NCI-H748 (cell line): ENCODE results near the gene STIM1.

Experiments
- DNase-seq: peaks from one replicate; lab custom pipeline; 2025; ENCODE audit not compliant: unreplicated experiment; lab: John Stamatoyannopoulos, UW

Gene STIM1

DNA sequence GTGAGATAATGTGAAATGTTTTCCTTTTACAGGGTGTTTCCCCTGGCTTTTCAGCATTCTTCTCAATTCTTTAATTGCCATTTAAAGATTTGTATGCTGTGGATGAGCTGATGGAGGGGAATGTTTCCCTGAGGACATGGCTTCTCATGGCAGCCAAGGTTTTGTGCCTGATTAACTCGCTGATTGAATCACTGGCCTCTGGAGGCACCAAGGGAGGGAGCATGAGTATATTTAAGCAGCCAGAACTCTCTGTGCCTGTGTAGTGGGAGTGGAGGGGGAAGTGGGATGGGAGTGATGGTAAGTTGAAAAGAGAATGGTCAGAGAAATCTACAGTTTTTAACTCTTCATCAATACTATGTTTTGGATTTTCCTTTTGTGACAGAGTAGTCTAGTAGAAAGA is 88.7 kb downstream of the STIM1 start:
- DNase-seq: no peak

DNA sequence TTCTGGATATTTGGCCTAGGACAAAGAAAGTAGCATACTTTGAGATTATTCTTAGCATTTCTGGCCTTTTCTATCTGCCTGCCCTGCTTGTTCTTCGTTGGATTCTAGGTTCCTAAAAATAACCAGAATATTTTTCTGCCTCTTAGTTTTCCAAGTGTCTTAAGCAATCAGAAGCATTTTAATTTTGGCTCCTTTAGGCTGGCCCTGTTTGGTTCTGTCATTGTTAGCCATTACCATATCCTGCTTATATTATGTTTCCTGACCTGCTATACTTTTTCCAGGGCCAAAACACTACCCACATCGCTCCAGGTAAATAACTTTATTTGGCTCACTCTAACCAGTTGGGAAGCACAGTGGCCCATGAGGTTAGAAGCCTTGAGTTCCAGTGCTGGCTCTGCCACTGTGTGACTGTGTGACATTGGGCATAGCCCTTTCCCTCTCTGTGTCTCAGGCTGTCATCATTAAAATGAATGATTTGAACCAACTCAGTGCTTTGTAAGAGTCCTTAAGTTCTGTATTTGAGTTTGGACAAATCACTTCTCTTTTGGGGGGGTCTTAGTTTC is 91.1 kb downstream of the STIM1 start:
- DNase-seq: no peak

DNA sequence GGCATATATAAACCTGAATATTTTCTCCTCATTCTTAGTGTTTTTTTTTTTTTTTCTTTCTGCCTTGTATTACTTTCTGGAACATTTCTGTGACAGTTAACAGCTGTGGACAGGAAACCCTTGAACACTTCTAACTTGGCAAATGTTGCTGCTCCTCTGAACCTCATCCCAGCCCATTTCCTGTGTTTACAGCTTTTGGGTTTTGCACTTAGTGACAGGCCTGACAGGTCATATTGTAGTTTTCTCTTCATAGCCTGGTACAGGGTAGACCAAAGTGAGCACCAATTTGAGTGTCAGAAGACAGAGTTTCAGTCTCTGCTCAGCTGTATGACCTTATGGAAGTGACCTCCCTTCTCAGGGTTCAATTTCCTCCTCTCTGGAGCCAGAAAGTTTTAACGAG is 91.6 kb downstream of the STIM1 start:
- DNase-seq: no peak

DNA sequence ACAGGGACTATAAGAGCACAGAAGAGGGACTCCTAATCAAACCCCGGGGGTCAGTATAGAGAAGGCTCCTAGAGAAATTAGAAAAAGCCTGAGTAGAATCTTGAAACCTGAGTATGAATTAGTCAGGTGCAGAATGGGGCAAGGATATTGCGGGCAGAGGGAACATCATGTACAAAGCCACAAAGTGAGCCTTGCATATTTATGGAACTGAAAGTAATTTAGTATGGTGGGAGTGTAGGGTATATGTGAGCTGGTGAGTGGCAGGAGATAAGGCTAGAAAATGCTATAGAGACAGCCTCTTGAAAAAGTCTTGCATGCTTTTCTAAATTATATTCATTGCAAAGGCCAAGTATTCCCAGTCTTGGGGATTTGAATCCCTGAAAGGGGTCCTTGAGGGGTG is 93.7 kb downstream of the STIM1 start:
- DNase-seq: no peak

DNA sequence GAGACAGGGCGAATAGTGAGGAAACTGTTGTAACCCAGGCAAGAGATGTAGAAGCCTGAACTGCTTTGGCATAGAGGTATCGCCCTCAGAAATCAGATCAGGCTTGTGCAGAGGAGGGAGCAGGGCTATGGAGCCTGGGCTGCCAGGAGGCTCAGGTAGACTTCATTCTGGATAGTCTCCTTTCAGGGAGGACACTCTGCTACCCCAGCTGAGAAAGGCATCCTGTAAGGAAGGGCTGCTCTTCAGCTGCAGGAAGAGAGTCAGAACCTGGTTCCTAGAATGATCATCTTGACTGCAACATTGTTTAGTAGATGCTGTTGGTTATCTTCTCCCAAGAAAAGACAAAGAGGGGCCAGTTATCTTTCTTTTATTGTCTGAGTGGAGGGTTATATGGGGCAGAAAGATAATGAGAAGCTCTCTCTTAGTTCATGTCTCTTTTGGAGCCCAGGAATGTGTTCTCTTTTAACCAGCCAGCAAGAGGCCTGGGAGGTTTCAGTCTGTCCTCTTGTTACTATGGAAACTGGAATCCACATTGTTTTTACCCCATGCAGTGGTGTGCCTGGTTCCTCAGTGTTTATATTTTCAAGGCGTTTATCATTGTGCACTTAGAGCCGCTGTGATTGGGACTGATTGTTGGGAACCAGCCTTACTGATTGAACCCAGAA is 95.7 kb downstream of the STIM1 start:
- DNase-seq: peak; percentile 54

DNA sequence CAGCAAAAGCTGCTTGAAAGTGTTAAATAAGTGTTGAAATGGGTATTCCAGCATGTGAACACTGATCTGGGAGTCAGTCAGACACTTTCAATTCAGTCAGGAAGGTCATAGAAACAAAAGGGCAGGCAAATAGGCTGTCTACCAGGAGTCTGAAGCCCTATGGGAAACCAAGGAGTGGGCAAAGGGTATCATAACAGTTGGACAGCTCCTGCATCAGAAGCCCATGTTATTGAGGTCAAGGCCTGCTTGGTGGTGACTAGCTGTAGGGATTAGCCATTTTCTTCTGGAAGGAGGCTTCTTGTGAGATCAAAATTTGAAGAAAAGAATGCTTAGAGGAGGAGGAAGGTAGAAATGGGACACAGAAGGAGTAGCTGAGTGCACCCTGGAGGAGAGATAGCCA is 97.3 kb downstream of the STIM1 start:
- DNase-seq: no peak

DNA sequence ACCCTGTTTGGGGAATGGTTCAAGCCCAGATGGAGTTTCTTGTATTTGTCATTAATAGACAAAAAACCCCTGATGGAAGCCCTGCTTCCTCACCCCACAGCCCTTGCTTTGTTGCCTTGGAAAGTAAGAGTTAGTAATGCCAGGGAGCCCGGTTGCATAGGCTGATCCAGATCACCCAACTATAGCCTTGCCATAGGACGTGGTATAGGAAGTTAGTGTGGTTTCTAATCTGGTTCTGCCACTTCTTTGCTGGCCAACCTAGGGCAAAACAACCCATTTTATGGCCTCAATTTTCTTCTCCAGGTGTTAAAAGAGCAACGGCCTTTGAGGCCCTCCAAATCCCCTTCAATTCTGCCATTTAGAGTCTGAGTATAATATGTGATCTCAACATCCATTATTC is 97.9 kb downstream of the STIM1 start:
- no peak for DNase-seq

DNA sequence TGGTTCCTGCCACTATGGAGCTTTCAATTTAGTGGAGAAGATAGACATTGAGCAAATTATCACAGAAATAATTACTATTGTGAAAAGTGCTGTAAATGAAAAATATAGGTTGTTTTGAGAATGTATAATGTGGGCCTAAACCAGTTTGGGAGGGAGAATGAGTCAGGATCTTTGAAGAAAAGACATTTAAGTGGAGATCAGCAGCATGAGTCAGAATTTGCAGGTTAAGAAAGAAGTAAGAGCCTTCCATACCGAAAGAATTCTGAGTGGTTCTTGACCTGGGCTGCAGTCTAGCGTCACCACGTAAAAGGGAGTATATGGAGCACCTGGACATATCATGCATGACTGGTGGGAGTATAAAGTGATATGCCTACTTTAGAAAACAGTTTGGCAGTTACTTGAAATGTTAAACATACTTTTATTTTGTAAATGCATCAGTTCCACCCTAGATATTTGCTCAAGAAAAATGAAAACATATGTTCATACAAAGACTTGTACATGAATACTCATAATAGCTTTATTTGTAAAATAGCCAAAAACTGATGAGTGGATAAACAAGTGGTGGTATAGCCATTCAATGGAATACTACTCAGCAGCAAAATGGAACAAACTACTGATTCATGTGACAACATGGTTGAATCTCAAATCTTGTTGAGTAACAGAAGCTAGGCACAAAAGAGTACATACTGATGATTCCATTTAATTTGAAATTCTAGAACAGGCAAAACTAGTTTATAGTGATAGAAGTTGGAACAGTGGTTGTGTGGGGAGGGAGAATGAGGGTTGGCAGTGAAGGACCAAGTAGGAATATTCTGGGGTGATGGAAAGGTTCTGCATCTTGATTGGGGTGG is 99.2 kb downstream of the STIM1 start:
- no peak for DNase-seq

DNA sequence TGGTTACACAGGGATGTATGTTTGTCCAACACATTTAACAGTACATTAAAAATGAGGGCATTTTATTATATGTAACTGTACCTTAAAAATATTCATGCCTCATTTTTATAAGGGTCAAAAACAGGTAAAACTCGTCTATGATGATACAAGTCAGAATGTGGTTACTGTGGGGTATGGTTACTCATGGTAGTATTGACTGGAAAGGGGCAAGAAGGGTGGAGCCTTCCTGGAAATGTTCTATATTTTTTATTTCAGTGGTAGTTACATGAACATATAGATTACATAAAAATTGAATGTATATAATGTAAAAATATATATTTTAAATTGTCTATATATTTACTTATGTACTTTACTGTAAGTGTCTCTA is 99.8 kb downstream of the STIM1 start:
- no peak for DNase-seq

DNA sequence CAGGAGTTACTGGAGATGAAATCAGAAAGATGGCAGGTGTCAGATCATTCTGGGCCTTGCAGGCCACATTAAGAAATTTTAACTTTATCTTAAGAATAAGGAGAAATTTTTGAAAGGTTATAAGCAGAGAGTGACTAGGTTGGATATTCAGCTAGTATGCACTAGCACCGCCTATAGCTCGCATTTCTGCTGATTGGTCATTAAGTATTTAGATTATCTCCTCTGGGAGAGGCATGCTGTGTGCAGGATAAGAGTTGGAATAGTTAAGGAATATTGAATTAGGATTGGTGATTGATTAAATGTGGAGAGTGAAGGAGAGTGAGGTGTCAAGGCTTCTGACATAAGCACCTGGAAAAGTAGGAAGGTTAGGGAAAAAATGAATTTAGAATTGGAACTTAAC is 100.6 kb downstream of the STIM1 start:
- DNase-seq: no peak

DNA sequence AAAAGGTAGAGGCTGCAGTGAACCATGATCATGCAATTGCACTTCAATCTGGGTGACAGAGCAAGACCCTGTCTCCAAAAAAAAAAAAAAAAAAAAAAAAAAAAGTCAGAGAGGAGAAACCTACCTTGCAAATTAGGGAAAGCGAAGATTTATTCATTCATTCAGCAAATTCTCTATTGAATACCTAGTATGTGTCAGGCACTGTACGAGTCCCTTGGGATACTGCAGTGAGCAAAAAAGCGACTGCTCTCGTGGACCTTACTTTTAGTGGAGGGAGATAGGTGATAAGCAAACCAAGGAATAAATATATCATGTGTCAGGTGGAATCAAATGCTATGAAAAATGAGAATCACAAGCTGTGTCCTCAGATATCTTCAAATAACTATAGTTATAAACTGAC is 101.3 kb downstream of the STIM1 start:
- DNase-seq: no peak

DNA sequence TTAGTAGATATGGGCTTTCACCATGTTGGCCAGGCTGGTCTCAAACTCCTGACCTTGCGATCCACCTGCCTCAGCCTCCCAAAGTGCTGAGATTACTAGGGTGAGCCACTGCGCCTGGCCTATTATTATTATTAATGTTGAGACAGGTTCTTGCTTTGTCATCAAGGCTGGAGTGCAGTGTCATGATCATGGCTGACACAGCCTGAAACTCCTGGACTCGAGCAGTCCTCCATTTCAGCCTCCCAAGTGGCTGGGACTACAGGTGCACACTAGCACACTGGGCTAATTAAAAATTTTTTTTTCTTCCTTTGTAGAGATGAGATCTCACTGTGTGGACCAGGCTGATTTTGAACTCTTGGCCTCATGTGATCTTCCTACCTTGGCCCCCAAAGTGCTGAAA is 102.0 kb downstream of the STIM1 start:
- DNase-seq: no peak

DNA sequence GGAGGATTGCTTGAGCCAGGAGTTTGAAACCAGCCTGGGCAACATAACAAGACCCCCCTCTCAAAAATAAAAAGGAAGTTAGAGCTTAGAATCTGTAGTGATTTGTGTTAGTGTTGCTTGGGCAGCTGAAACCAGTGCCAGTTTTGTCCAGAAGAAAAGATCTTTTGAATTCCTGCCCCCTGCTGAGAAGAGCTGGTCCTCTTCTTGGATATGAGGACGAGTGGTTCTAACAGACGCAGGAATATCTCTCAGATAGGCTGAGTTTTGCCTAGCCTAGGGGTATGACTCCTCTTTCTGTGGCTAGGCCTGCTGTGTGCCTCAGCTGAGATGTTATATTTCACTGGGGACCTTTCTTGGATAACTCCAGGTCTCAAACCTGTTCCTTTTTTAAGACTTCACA is 102.8 kb downstream of the STIM1 start:
- no peak for DNase-seq

DNA sequence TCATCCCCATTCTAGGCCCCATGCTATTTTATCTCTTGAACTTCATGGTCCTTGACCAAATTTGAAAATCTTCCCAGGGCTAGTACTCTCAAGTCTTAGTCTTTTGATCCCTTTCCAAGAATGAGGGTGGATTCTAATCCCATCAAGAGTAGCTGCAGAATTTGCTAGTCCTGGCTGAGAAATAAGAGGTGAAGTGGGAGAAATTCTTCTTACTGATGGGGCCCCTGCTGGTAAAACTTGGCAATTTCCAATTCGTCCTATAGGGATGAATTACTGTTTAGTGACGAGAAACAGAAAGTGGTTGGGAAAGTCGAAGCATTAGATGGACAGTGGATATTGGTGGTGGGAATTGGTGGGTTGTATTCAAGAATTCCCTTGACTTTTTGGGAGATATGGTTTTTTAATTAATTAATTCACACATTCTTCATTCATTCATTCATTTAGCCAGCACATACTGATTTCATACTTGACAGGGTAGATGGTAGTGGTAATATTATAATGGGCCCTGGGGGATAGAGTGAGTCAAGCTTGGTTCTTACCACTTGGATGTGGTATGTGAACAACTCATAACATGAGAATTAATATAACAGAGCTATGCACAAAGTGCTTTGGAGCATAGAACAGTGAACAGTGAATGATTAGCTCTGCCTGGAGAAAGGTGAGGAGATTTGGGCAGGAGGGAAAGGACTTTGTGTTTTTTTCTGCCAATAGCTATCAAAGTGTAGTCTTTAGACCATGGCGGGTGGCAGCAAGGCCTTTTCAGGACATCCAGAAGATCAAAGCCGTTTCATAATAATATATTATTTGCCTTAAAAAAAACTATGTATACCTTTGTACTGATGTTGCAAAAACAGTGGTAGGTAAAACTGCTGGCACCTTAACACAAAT is 103.8 kb downstream of the STIM1 start:
- no peak for DNase-seq

DNA sequence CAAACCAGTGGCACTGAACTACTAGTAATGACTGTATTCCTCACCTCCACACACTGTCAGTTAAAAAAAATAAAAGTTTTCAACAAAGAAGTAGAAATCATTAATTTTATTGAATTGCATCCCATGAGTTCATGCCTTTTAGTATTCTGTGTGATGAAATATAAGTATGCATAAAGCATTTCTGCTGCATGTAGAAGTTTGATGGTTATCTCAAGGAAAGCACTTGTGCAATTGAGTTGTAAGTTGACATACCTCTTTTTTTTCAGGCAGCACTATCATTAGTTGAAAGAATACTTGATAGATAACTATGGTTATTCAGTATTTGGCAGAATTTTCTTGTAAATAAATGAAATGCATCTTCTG is 104.4 kb downstream of the STIM1 start:
- DNase-seq: no peak

DNA sequence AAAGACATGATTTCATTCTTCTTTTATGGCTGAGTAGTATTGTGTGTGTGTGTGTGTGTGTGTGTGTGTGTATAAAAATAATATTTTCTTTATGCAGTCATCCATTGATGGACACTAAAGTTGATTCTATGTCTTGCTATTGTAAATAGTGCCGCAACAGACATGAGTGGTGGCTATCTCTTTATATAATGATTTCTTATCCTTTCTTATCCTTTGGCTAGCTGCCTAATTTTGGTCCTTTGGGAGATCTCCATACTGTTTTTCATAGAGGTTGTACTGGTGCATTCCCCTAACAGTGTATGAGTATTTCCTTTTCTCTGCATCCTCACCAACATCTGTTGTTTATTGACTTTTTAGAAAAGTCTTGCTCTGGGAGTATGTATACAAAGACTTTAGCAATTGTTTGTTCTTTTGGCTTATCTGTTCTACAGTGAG is 107.0 kb downstream of the STIM1 start:
- DNase-seq: no peak

DNA sequence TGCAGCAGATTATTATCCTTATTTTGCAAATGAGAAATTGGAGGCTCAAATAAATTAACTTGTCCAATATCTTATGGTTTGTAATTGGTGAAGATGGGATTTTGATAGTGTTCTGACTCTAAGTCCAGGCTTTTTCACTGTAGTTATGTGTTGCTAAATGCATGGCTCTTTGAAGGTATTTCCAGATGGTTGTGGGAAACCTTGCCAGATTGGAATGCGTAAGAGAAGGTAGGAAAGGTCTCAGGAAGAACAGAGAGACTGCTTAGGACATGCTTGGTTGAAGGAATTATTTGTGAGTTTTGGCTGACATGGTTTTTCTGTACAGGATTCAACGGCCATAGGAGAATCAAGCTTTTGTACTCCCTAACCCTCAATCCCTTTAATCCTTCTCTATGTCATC is 108.6 kb downstream of the STIM1 start:
- no peak for DNase-seq

DNA sequence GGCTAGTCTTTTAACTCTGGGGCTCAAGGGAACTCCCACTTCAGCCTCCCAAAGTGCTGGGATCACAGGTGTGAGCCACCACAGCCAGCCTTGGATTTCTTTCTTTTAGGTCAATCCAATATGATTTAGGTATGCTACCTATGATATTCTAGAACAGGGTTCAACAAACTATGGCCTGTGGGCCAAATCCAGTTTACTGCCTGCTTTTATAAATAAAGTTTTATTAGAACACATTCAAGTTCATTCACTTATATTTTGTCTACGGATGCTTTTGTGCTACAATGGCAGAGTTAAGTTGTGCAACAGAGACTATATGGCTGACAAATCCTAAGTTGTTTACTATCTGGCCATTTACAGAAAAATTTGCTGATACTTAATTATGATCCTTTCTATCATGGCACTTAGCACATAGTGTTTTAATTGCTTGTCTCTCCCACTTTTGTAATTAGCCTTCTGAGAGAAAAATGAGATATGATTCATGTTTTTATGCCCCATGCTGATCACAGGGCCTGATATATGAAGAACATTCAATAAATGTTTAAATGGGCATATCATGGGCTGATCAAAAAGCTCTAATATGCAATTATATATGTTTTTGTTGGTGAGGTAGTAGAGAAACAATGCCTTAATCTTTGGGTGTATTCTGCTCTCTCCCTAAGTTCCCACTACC is 109.6 kb downstream of the STIM1 start:
- DNase-seq: no peak

DNA sequence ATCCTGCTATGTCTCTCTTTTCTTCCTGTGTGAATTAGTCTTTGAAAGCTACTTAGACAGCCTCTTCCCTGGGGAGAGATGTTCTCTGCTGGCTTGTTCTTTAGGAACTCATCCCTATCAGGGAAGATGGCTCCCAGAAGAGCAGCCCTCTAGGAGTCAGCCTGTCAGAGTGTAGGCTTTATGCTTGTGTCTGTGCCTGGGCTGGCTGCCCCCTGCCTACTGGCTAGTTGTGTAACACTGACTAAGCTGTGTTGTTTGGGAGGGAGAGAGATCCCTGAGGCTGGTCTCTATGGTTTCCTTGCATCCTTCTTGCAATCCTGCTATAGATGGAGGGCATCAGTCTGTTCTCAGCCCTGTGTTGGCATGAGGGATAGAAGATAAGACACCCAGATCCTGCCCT is 112.2 kb downstream of the STIM1 start:
- DNase-seq: no peak

DNA sequence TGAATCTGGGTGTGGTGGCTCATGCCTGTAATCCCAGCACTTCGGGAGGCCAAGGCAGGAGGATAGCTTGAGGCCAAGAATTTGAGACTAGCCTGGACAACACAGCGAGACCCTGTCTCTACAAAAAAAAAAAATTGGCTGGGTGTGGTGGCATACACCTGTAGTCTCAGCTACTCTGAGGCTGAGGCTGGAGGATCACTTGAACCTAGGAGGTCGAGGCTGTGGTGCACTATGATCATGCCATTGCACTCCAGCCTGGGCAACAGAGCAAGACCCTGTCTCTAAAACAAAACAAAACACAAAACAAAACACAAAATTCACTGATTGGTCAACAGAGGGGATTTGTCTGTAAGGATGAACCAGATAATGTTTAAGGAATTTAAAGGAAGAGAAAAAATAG is 113.7 kb downstream of the STIM1 start:
- DNase-seq: no peak

DNA sequence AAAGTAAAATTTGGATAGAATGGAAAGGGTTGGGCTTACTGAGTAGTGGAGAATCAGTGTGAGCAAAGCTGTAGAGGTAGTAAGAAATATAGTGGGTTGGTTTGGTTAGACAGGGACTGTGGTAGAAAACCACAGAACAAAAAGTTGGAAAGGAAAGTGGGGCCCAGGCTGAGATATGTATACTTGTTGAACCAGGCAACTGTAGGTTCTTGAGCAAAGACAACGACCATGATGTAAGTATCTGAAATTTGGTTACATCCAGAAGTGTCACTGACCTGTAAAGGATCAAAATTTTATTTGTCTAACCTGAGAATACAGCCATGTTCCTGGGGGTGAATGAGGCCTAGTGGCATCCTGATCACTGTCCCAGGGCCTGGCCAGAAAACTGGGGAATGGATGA is 114.1 kb downstream of the STIM1 start:
- DNase-seq: no peak
